Stomach (tissue), 4 donors: Measurements from ENCODE around the gene PPP1R12B.

Source experiments
- POLR2A ChIP-seq, 4 donors: fragments of 450-650 bp; IDR thresholded peaks; one replicate each; pipeline ENCODE4 v1.6.1; 2016; ENCODE audit warnings: antibody characterized with exemption in 4 of 4, control low read depth in 2 of 4, mild to moderate bottlenecking in 1 of 4, moderate library complexity in 1 of 4
- TF ChIP-seq, protein P1 (sequence below), 7 experiments: fragments of 450-650 bp in 4 of 7; fragments of 200-600 bp in 3 of 7; sonication (generic) in 3 of 7; IDR thresholded peaks; one replicate each; pipeline ENCODE4 v1.5.1; 2016 to 2019; ENCODE audit warnings: antibody characterized with exemption in 7 of 7, control low read depth in 2 of 7, mild to moderate bottlenecking in 1 of 7

DNA sequence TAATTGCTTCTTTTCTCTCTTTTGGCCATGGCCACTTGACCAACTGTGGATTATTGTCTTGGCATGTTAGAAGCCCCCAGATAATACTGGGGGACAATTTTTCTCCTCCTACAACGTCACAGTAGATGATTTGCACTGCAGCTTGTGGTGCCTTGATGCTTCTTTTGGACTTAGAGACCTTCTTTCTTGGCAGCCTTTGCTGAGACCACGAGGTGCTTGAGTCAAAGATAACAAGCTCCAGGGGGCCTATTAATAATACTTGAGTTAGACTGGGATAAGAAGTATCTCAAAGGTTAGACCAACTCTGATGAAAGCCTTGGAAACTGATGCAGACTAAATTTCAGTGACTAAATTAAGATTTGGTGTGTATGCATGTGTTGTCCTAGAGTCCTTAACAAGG, 3.2 kb downstream of the PPP1R12B start:
- TF ChIP-seq, protein P1, sequence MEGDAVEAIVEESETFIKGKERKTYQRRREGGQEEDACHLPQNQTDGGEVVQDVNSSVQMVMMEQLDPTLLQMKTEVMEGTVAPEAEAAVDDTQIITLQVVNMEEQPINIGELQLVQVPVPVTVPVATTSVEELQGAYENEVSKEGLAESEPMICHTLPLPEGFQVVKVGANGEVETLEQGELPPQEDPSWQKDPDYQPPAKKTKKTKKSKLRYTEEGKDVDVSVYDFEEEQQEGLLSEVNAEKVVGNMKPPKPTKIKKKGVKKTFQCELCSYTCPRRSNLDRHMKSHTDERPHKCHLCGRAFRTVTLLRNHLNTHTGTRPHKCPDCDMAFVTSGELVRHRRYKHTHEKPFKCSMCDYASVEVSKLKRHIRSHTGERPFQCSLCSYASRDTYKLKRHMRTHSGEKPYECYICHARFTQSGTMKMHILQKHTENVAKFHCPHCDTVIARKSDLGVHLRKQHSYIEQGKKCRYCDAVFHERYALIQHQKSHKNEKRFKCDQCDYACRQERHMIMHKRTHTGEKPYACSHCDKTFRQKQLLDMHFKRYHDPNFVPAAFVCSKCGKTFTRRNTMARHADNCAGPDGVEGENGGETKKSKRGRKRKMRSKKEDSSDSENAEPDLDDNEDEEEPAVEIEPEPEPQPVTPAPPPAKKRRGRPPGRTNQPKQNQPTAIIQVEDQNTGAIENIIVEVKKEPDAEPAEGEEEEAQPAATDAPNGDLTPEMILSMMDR (IDR thresholded peaks at IDR 0.05), result no peak
- no peak for TF ChIP-seq POLR2A (IDR thresholded peaks at IDR 0.05)
